Activated T-helper 17 cell treated with anti-CD3 and anti-CD28 coated beads, Interleukin-2, amount 50 U/mL, for 72 hours (primary cell): ENCODE measurements around the gene SAMD4A. TPM values are rescaled to one million over a fixed set of nuclear protein-coding genes. Genes with fewer than 3 reads are reported as not detected.

Experiments
- ATAC-seq: fragments of 150-1000 bp; cut with Tn5 transposase; replicated peaks from 2 replicates; pipeline ENCODE4 v1.10.0; 2021; ENCODE audit warnings: mild to moderate bottlenecking, moderate library complexity
- H3K27ac Mint-ChIP-seq: one replicate; pipeline ENCODE4 v1.8.0; 2022; ENCODE audit warnings: mixed read lengths
- H3K27me3 Mint-ChIP-seq: one replicate; pipeline ENCODE4 v1.8.0; 2022; ENCODE audit warnings: mixed read lengths
- H3K36me3 Mint-ChIP-seq: one replicate; pipeline ENCODE4 v1.8.0; 2022; ENCODE audit warnings: low read depth, mild to moderate bottlenecking, mixed read lengths
- H3K4me1 Mint-ChIP-seq: one replicate; pipeline ENCODE4 v1.8.0; 2022; ENCODE audit warnings: mixed read lengths
- H3K4me3 Mint-ChIP-seq: one replicate; pipeline ENCODE4 v1.8.0; 2022; ENCODE audit warnings: mild to moderate bottlenecking, mixed read lengths
- H3K9me3 Mint-ChIP-seq: one replicate; pipeline ENCODE4 v1.8.0; 2022; ENCODE audit warnings: mixed read lengths
- total RNA-seq, 2 donors: library from RNA; stranded (reverse); gene quantifications; one replicate each; pipeline ENCODE4 v1.2.3, GENCODE V29; 2022

SAMD4A gene, protein sequence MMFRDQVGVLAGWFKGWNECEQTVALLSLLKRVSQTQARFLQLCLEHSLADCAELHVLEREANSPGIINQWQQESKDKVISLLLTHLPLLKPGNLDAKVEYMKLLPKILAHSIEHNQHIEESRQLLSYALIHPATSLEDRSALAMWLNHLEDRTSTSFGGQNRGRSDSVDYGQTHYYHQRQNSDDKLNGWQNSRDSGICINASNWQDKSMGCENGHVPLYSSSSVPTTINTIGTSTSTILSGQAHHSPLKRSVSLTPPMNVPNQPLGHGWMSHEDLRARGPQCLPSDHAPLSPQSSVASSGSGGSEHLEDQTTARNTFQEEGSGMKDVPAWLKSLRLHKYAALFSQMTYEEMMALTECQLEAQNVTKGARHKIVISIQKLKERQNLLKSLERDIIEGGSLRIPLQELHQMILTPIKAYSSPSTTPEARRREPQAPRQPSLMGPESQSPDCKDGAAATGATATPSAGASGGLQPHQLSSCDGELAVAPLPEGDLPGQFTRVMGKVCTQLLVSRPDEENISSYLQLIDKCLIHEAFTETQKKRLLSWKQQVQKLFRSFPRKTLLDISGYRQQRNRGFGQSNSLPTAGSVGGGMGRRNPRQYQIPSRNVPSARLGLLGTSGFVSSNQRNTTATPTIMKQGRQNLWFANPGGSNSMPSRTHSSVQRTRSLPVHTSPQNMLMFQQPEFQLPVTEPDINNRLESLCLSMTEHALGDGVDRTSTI
- total RNA-seq: 1 to 10 TPM; 3.2 to 4.4 TPM

DNA sequence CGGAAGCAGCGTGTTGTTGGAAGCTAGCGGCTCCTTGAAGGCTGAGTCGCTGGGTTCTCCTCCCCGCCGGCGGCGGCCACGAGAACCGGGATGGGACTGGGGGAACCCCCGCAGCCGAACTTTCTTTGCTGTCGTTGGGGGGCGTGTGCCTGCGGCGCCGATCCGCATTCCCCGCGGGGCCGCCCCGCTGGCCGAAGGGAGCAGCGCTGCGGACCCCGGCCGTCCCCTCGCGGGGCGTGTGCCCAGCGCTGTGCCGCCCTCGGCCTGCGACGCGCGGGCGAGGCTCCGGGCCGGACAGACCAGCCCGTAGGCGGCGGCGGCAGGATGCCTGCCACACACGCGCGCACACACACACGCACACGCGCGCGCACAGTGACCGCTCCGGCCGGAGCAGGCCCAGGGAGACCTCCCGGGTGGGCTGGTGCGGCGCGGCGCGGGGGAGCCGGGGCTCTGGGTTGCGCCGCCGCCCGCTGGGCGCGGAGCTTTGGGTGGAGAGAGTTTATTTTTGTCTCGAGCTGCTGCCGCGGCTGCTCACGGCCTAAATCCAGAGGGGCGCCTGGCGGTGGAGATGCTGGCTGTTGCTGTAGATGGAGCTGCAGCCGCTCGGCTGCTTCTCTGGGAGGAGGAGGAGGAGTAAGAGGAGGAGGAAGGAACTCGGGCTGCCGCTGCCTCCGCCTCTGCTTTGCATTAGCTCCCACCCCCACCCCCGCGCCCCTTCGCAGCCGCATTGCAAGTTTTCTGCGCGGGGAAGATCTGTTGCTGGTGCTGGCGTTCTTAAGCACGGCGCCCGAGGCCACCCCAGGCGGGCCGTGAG is at the start of gene SAMD4A:
Gene SAMD4A (plus strand): TSS at position 719 of the 814 bp plus-strand sequence. CDS start 789 bp downstream, outside the sequence.
- Mint-ChIP-seq H3K9me3 (no peaks in the 10 kb centered on the region), H3K4me3 (peak within 1 kb of the TSS; percentile 92), H3K36me3 (no peaks in the 10 kb centered on the region), H3K27ac (peak within 1 kb of the TSS; percentile 73), H3K4me1 (no peaks in the 10 kb centered on the region), H3K27me3 (peaks cover 8% of the 10 kb centered on the region)
- ATAC-seq: peak; percentile 17

DNA sequence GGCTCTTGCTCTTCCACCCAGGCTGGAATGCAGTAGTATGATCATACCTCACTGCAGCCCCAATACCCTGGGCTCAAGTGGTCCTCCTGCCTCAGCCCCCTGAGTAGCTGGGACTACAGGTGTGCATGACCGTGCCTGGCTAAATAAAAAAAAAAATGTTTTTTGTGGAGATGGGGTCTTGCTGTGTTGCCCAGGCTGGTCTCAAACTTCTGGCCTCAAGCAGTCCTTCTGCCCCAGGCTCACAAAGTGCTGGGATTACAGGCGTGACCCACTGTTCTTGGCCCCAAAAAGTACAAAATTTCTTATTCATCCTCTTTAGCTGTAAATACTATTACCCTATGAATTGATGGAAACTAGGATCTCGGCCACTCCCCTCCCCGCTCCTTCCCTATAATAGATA is 42.5 kb upstream of the SAMD4A start:
- H3K4me3 Mint-ChIP-seq: no peak overlapping the region
- peaks cover 63% of the 10 kb centered on the region for H3K36me3 Mint-ChIP-seq
- H3K4me1 Mint-ChIP-seq: no peaks in the 10 kb centered on the region
- H3K27me3 Mint-ChIP-seq: no peaks in the 10 kb centered on the region
- no peak for ATAC-seq
- H3K9me3 Mint-ChIP-seq: no peaks in the 10 kb centered on the region
- H3K27ac Mint-ChIP-seq: no peak overlapping the region

DNA sequence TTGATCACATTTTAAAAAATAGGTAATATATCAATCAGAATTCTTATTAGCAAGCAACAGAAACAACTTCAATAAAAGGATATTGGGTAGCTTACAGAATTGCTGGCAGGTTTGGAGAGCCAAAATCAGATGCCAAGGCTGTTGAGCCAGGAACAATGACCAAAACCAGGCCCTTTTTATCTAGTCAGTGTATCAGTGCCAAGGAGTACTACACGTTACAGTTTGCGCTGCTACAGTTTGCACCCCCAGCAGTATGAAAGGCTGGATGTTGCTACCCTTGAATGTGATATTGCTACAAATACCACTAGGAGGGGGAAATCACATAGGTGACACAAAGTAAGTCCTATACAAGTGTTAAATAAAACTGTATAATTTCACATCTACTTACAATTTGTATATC is 38.0 kb upstream of the SAMD4A start:
- no peaks in the 10 kb centered on the region for H3K4me1 Mint-ChIP-seq
- H3K27me3 Mint-ChIP-seq: no peaks in the 10 kb centered on the region
- H3K9me3 Mint-ChIP-seq: no peaks in the 10 kb centered on the region
- ATAC-seq: no peak
- no peak overlapping the region for H3K4me3 Mint-ChIP-seq
- H3K36me3 Mint-ChIP-seq: peaks cover 48% of the 10 kb centered on the region
- no peak overlapping the region for H3K27ac Mint-ChIP-seq

DNA sequence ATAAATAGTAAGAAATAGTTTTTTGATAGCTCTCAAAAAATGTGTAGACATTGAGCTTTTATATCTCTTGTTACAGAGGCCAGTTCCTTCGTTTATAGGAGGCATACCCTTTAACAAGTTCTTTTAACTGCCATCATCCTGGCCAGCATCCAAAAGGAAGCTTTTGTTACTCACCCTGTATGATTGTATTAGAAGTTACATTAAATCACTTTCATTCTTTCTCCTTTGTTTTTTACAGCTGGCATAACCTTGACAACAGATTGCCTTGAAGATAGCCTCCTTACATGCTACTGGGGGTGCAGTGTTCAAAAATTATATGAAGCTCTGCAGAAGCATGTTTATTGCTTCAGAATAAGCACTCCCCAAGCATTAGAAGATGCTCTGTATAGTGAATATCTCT is 37.1 kb upstream of the SAMD4A start:
- Mint-ChIP-seq H3K4me3 (no peak overlapping the region), H3K27me3 (no peaks in the 10 kb centered on the region), H3K9me3 (no peaks in the 10 kb centered on the region), H3K36me3 (peaks cover 44% of the 10 kb centered on the region), H3K4me1 (no peaks in the 10 kb centered on the region), H3K27ac (no peak overlapping the region)
- ATAC-seq: no peak

DNA sequence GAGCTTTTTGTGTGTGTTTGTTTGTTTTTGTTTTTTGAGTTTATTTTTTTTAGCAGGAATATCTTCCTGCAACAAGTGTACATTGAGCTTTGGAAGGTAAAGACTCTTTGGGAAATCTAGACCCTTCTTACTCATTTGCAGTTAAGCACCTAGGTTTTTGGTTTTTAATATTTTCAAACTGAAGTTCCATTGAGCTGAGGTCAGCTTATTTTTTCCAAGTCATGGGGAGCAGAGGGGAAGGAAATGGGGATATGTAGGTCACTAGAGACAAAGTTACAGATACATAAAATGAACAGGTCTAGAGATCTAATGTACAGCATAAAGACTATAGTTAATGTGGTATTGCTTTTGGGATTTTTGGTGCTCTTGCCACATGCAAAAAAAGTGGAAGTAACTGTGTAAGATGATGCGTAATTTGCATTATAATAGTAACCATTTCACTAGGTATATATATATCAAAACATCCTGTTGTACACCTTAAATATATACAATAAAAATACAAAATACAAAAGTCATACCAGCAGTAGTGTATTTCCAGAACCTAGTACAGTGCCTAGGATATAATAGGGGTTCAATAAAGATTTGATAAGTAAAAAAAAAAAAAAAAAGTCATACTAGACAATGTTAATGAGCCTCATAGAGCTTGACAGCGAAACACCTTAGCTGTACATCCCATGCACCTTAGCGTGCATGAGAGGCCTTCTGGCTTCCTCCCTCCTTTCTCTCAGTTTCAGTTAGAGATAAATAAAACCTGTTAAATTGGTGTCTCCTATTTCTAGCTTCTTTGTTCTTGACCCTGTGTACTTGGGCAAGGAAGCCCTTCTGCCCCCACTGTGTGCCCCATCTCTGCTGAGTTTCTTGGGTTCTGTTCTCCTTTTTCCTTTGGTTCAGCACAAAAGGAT is 34.6 kb upstream of the SAMD4A start:
- Mint-ChIP-seq H3K27me3 (no peaks in the 10 kb centered on the region), H3K9me3 (no peaks in the 10 kb centered on the region), H3K4me3 (no peak overlapping the region), H3K4me1 (no peaks in the 10 kb centered on the region), H3K36me3 (peaks cover 41% of the 10 kb centered on the region), H3K27ac (peak overlapping the region; percentile 28)
- ATAC-seq: no peak

DNA sequence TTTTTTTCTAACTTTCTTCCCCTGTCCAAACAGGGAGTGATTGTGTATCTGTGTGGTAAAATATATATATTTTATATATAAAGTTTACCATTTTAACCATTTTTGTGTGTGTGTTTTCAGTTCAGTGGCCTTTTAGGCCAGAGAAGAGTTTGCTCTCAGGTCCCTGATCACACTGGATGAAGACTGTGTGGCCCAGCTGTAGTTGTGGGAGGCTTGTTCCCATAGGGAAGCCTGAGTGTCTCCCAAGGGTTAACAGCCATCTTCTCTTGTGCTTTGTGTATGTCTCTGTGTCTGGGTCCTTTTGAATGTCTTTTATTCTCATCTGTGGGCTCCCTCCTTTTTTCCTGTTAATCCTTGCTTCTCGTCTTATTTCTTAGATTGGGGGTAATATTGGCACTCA is 33.8 kb upstream of the SAMD4A start:
- peak overlapping the region; percentile 28 for H3K27ac Mint-ChIP-seq
- no peaks in the 10 kb centered on the region for H3K4me1 Mint-ChIP-seq
- peaks cover 41% of the 10 kb centered on the region for H3K36me3 Mint-ChIP-seq
- H3K9me3 Mint-ChIP-seq: no peaks in the 10 kb centered on the region
- no peaks in the 10 kb centered on the region for H3K27me3 Mint-ChIP-seq
- no peak overlapping the region for H3K4me3 Mint-ChIP-seq
- no peak for ATAC-seq

DNA sequence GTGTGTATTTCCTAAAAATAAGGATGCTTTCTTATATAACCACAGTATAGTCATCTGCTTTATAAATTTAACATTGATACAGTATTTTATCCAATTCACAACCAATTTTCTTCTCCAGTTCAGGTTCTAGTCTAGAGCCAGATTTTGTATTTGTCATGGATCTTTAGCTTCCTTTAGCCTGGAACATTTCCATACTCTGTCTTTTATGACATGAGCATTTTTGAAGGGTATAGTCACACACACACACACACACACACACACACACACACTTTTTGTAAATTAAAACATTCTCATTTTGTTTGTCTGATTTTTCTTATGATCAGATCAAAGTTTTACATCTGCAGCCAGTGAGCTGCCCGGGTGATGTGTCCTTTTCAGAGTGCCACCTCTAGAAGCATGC is 31.8 kb upstream of the SAMD4A start:
- no peaks in the 10 kb centered on the region for H3K9me3 Mint-ChIP-seq
- H3K4me3 Mint-ChIP-seq: no peak overlapping the region
- H3K36me3 Mint-ChIP-seq: peaks cover 52% of the 10 kb centered on the region
- no peak for ATAC-seq
- no peaks in the 10 kb centered on the region for H3K27me3 Mint-ChIP-seq
- no peak overlapping the region for H3K27ac Mint-ChIP-seq
- no peaks in the 10 kb centered on the region for H3K4me1 Mint-ChIP-seq

DNA sequence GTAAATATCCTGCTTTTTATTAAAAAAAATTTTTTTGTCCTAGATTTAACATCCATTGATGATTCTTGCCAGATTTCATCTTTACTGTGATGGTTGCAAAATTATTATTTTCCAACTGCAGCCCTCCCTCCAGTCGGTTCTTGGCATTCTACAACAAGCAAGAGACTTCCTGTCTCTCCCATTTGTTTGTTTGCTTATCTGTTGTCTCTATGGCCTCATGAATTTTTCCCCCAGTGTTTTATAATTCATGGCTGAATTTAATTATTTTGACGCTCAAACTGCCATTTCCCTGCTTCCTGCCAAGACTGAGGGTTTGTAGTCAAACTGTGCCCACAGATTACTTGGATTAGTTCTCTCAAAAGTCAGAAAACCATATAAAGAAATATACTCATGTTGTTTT is 31.3 kb upstream of the SAMD4A start:
- Mint-ChIP-seq H3K4me3 (no peak overlapping the region), H3K4me1 (no peaks in the 10 kb centered on the region), H3K9me3 (no peaks in the 10 kb centered on the region), H3K27me3 (no peaks in the 10 kb centered on the region), H3K36me3 (peaks cover 53% of the 10 kb centered on the region), H3K27ac (no peak overlapping the region)
- ATAC-seq: no peak

DNA sequence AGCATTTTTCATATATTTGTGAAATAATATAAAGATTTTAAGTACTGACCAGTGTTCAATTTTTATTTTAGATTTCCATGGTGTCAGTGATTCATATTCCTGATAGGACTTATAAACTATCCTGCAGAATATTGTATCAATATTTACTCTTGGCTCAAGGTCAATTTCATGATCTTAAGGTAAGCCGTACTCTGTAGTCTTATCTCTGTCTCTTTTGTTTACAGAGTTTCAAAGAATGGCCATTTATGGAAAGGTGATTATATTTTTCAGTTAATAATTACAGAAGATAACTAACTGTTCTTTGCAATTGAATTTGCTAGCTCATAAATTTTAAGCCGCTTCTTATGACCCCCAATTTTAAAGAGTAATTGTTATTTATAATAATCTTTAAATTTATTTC is 29.3 kb upstream of the SAMD4A start:
- Mint-ChIP-seq H3K4me3 (no peak overlapping the region), H3K36me3 (peaks cover 48% of the 10 kb centered on the region), H3K9me3 (no peaks in the 10 kb centered on the region), H3K27me3 (no peaks in the 10 kb centered on the region), H3K4me1 (no peaks in the 10 kb centered on the region), H3K27ac (no peak overlapping the region)
- no peak for ATAC-seq

DNA sequence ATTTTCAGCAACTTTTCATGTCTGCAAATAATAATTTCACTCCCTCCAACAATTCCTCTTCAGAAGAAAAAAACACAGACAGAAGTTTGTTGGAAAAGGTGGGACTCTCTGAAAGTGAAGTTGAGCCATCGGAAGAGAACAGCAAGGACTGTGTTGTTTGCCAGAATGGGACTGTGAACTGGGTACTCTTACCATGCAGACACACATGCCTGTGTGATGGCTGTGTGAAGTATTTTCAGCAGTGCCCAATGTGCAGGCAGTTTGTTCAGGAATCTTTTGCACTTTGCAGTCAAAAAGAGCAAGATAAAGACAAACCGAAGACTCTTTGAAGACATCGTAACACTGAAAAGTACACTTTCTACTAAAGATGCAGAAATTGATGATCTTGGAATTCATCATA is 28.9 kb upstream of the SAMD4A start:
- ATAC-seq: no peak
- Mint-ChIP-seq H3K27me3 (no peaks in the 10 kb centered on the region), H3K27ac (no peak overlapping the region), H3K36me3 (peaks cover 48% of the 10 kb centered on the region), H3K4me1 (no peaks in the 10 kb centered on the region), H3K4me3 (no peak overlapping the region), H3K9me3 (no peaks in the 10 kb centered on the region)

DNA sequence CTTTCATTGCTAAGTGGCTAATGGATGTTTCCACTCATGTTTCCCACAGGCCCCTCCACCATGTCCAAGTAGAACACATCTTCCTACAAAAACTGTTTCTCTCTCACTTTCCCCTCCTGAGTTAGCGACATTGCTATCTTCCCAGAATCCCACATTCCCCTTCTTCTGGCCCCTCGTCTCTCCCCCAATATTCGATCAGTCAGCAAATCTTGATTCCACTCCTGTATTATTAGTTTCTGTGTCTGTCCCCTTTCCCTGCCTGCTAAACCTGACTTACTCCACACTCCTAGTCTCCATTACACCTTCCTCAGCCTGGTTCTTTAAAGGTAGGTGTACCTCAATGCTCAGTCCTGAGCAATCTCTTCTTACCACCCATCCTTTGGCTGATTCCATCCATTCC is 19.3 kb upstream of the SAMD4A start:
- no peak overlapping the region for H3K27ac Mint-ChIP-seq
- H3K4me3 Mint-ChIP-seq: no peak overlapping the region
- no peaks in the 10 kb centered on the region for H3K27me3 Mint-ChIP-seq
- no peaks in the 10 kb centered on the region for H3K4me1 Mint-ChIP-seq
- no peaks in the 10 kb centered on the region for H3K9me3 Mint-ChIP-seq
- ATAC-seq: no peak
- H3K36me3 Mint-ChIP-seq: no peaks in the 10 kb centered on the region

DNA sequence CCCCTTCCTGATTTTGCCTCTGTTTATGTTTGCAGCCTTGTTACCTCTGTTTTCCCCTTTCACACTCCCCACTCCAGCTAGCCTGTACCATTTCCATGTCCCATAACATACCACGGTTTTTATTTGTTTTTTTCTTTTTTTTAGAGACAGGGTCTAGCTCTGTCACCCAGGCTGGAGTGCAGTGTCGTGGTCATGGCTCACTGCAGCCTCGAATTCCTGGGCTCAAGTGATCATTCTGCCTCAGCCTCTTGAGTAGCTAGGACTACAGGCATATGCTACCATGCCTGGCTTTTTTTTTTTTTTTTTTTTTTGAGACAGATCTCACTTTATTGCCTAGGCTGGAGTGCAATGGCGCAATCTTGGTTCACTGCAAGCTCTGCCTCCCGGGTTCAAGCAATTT is 18.4 kb upstream of the SAMD4A start:
- H3K36me3 Mint-ChIP-seq: no peaks in the 10 kb centered on the region
- H3K4me3 Mint-ChIP-seq: no peak overlapping the region
- no peak for ATAC-seq
- H3K27ac Mint-ChIP-seq: no peak overlapping the region
- no peaks in the 10 kb centered on the region for H3K27me3 Mint-ChIP-seq
- H3K4me1 Mint-ChIP-seq: no peaks in the 10 kb centered on the region
- H3K9me3 Mint-ChIP-seq: no peaks in the 10 kb centered on the region

DNA sequence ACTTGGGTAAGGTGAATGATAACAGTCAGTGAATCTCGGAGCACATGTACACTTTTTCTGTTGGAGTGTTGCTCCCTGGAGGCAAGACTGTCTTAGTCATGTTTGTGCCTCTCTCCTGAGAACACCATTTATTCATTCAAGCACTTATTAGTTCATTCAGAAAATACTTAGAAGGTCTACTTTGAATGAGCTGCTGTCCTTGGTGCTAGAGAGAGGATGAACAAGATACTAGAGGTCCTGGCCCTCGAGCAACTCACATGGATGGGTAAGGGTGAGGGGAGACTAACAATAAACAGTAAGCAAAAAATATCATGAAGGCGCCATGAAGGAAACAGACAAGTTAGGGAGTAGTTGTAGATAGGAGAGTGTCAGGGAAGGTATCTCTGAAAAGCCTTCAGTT is 17.1 kb upstream of the SAMD4A start:
- no peaks in the 10 kb centered on the region for H3K4me1 Mint-ChIP-seq

DNA sequence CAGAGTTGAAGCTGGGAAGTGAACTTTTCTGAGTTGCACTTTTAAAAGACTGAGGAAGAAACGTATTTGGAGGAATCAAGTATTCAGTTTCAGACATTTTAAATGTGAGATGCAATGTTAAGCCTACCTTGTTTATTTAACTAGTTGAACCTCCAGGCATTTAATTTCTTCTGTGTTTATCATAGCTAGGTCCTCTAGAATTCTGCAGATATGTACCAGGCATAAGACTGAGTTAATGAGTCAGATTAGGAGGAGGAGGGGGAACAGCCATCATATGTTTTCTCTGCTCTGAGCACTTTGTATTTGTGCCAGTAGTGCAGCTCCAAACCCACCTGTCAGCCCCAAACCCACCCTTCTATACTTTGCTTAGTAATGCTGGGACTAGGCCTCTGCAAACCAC is 16.4 kb upstream of the SAMD4A start:
- no peak overlapping the region for H3K4me3 Mint-ChIP-seq
- no peak for ATAC-seq
- H3K27me3 Mint-ChIP-seq: no peaks in the 10 kb centered on the region
- no peaks in the 10 kb centered on the region for H3K9me3 Mint-ChIP-seq
- no peaks in the 10 kb centered on the region for H3K4me1 Mint-ChIP-seq
- H3K27ac Mint-ChIP-seq: no peak overlapping the region
- H3K36me3 Mint-ChIP-seq: no peaks in the 10 kb centered on the region

More for the DNA sequence above, 17.1 kb upstream of the SAMD4A start:
- Mint-ChIP-seq H3K27ac (no peak overlapping the region), H3K27me3 (no peaks in the 10 kb centered on the region), H3K9me3 (no peaks in the 10 kb centered on the region), H3K4me3 (no peak overlapping the region), H3K36me3 (no peaks in the 10 kb centered on the region)
- no peak for ATAC-seq
